GM10847 (cell line): ENCODE measurements around the gene ADARB2.

Experiments used
- POLR2A ChIP-seq: IDR thresholded peaks from 2 replicates; pipeline ENCODE4 v1.6.1; 2011; ENCODE audit not compliant: insufficient read length; ENCODE audit errors: extremely low read depth

ADARB2 gene

DNA sequence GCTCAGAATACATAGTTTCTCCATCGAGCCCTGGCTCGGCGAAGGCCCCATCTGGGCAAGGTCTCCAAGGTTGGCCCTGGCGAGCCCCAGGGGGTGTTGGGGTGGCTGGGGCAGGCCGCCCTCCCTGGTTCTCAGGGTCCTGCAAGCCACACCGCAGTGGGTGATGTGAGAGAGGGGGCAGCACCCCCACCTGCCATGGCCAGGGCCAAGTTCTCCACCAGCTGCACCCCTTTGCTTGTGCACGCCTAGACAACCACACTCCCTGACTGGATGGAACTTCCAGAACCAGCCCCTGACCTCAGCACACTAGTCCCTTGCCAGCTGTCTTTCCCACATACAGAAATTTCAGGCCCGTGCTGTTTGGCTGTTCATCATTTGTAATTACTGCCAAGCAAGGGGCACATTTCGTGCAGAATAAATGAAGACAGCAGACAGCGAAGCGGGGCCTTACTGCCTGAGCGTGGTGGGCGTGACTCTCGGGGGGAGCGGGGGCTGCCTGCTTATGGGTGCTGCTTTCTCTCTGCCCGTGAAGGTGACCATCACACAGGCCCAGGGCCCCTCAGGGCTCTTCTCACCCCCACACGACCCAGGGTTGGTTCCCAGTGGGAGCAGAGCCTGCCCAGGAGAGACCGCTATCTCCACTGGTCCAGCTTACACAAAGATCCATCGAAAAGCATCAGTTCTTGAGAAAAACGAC, 85.9 kb downstream of the ADARB2 start:
- TF ChIP-seq POLR2A = no peak

DNA sequence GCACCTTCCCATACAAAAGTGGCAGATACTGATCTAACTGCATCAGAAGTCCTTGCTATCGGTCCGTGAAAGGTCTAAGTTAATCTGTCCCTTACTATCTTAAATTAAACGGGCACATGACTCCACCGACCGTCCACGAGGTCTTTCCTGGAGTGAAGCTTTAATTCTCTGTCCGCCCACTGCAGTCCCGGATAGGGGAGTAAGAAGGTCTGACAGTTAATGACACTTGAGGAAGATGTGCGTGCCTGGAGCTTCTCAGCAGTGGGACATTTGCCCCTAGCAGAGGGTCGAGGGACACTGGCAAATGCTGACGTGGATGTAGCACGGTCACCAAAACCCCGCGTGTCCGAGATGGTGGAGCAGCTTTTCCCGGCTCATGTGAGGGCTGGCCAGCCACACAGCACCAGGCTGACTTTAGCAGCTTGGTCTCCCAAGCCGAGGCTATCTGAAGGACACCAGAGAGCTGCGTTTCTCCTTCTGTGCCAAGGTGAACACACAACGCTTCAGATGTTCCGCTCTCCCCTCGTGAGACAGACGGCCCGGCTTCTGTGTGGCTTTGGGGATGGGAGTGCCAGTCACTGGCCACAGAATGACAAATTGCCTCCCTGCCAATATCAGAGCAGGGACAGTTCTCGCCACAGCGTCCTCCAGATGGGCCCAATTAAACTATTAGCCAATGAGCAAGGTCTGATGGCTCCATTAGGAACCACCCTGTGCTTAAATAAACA, 86.6 kb downstream of the ADARB2 start:
- TF ChIP-seq POLR2A = no peak

GRCh38 chr10:1648648-1649047, 88.7 kb downstream of the ADARB2 start:
- TF ChIP-seq POLR2A = no peak

DNA sequence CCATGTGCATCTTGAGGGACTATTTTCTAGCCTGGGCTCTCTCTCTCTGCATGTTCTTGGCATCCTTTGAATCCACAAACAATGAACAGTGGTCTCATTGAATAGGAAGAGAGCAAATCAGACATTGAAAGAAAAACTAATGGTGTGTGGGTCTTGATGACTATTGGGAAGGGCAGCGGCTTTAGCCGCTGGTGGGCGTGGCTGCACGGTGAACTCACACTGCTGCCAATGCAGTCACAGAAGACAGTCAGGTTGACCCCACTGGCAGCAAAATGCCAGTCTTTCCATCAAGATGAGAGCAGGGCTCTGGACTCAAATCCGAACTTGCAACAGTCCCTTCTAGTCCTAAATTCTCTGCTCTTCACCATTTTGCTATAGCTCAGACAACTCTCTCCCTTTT, 91.0 kb downstream of the ADARB2 start:
- no peak for TF ChIP-seq POLR2A

DNA sequence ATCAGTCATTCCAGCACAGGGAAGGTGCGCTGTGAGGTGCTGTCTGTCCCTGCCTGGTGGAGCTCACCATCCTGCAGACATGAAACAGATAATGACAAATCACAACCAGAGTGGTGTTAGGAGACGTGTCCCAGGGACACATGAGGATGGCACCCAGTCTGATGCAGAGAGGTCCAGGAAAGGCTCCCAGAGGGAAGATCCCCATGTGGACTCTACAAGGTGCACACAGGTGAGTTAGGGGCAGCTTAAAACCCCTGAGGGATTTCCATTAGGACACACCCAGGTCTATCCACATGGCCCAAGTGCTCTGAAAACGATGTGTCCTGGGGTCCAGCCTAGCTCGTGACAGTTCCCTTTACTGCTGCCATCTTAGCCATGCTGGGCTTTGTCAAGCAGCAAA, 91.4 kb downstream of the ADARB2 start:
- no peak for TF ChIP-seq POLR2A

DNA sequence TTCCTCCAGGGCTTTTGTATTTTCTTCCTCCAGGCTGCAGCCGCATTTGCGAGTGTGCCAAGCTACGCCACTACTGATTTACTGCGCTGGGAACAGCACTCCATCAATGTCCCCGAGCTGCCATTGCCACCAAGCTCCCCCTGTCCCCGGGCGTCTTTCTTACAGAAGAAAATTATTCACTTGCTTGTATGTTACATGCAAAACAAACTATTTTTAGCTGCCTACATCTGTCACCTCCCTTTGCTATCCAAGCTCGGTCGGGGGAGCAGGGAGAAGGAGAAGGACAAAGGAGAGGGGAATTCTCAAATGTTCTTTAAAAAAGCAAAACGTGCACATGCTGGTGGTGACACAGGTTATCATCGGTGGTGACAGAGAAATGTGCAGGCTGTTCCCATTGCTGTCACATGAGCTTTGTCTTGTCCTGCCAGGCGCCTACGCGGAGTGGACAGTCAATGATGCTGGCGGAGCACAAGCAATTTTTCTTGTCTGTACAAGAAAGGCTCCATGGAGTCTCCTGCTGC, 93.1 kb downstream of the ADARB2 start:
- TF ChIP-seq POLR2A = no peak

DNA sequence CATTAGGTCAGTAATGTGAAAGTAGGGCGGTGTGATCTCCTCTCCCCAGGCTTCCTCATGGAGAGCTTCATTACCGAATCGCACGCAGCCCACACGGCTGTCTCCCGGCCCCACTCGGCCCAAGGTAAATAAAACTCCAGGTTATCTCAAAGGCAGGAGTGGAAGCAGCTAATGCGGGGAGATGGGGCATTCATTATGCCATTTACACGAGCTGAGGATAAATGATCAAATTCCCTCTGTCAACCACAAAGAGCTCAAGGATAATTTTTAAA, 93.5 kb downstream of the ADARB2 start:
- TF ChIP-seq POLR2A = no peak

DNA sequence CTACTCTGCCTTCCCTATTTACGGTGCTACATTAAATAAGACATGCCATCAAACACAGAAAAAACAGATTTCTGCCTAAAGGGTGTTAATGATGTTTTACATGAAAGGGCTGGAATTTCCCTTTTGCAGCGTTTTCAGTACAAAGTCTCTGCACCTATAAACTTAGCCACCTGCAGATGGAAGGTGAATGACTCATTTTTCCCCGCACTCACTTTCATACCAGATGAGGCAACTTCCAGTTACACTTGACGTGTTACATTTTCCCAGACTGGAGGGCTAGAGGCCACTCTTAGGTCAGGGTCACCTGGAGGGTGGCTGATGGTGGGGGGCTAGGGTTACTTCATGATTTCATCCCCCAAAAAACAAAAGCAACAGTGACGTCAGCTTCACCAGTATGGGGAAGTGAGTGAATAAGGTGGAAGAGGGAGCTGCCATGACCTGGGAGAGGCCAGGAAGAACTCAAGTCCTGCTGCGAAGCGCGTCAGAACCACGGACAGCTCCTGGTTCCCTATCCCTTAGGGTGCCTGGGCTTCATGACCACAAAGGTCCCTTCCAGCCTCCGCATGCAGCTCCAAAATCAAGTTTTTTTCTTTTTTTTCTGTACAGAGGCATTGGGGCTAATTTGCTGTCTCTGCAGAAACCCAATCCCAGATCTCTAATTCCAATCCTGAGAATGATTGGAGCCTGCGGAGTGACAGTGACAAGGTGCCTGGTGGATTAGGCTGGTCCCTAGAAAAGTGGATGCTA, 94.0 kb downstream of the ADARB2 start:
- TF ChIP-seq POLR2A = no peak

GRCh38 chr10:1642600-1643160, 94.6 kb downstream of the ADARB2 start:
- TF ChIP-seq POLR2A = no peak

DNA sequence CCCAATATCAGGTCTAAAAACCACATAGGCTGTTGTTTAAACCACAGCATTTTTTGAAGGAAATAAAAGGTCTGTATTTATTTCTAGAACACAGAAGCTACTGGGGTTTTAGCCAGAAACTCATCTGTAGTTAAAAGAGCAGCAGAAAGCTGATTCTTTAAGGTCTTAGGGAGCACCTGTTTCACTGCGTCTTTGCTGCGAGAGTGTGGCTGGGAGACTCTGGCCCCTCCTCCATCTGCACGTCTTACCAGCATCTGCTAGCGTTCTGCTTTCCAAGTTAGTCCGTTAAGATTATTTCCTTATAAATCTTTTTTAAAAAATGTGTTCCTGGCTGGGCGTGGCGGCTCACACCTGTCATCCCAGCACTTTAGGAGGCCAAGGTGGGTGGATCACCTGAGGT, 95.9 kb downstream of the ADARB2 start:
- no peak for TF ChIP-seq POLR2A

- TF ChIP-seq POLR2A = no peak
Observed at GRCh38 chr10:1638889-1639419, 98.4 kb downstream of the ADARB2 start.

- TF ChIP-seq POLR2A = no peak
Observed at GRCh38 chr10:1635340-1635739, 102.0 kb downstream of the ADARB2 start.

GRCh38 chr10:1634239-1634638, 103.1 kb downstream of the ADARB2 start:
- TF ChIP-seq POLR2A = no peak

GRCh38 chr10:1633783-1634182, 103.5 kb downstream of the ADARB2 start:
- TF ChIP-seq POLR2A = no peak

DNA sequence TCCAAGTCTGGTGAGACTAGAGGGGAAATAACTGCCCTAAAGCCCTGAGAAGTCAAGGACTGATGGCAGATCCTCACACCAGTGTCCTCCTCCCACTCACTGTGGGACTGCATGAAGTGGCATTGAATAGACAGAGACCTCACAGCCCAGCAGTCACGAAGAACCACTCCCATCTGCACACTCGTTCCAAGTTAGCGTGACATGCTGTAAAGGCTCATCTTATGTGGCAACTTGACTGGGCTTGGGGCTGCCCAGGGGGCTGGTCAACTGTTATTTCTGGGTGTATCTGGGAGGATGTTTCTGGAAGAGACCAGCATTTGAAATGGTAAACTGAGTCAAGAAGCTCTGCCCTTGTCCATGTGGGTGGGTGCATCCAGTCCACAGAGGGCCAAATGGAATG, 104.7 kb downstream of the ADARB2 start:
- no peak for TF ChIP-seq POLR2A

GRCh38 chr10:1632141-1632540, 105.2 kb downstream of the ADARB2 start:
- no peak for TF ChIP-seq POLR2A

DNA sequence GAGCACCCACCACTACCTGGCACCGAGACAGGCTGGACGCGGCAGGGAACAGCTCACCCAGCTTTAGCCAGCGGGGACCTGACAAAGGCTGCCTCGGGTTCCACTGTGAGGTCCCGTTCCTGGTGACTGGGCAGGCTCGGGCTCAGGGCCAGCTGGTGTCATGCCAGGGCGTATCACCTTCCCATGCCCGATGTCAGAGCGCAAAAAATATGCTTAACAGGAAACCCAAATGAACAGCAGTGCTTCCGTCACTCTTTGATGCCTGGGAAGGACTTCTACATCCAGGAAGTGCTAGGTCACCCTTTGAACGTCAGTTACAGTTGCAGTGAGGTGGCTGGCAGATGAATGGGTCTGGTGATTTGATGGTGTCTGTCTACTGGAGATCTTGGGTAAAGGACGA, 106.0 kb downstream of the ADARB2 start:
- TF ChIP-seq POLR2A = no peak
